ENCODE data around the gene C9.
"Not testable (repeated sequence)": the region's sequence is repeated elsewhere in the genome, so short reads cannot be mapped to it uniquely, and the experiment has no call there.

Gene C9

GRCh38 chr5:39274398-39275085, 89.8 kb downstream of the C9 start:
- peak; percentile 54 for DNase-seq (ENCODE audit: low spot score)
- in situ Hi-C loops (cut with MboI; ENCODE audit: low sequenced_read_pairs, unreplicated experiment): no loop called here
- no peak for TF ChIP-seq CTCF (IDR thresholded peaks at IDR 0.05; ENCODE audit: borderline replicate concordance, control extremely low read depth, extremely low read depth, insufficient read depth, missing control alignments)

- DNase-seq (ENCODE audit: low spot score): no peak
- in situ Hi-C loops (cut with MboI; ENCODE audit: low sequenced_read_pairs, unreplicated experiment): no loop called here
- no peak for TF ChIP-seq CTCF (IDR thresholded peaks at IDR 0.05; ENCODE audit: borderline replicate concordance, control extremely low read depth, extremely low read depth, insufficient read depth, missing control alignments)
These were observed 90.9 kb downstream of the C9 start for GRCh38 chr5:39273314-39273954.

- in situ Hi-C loops (cut with MboI; ENCODE audit: low sequenced_read_pairs, unreplicated experiment); DNase-seq (ENCODE audit: low spot score): not testable (repeated sequence)
These were observed 91.4 kb downstream of the C9 start for GRCh38 chr5:39272869-39273231.

GRCh38 chr5:39270225-39270848, 94.0 kb downstream of the C9 start:
- DNase-seq (ENCODE audit: low spot score): peak; percentile 29
- in situ Hi-C loops (cut with MboI; ENCODE audit: low sequenced_read_pairs, unreplicated experiment): no loop called here
- no peak for TF ChIP-seq CTCF (IDR thresholded peaks at IDR 0.05; ENCODE audit: borderline replicate concordance, control extremely low read depth, extremely low read depth, insufficient read depth, missing control alignments)

- in situ Hi-C loops (cut with MboI; ENCODE audit: low sequenced_read_pairs, unreplicated experiment): no loop called here
These were observed 97.1 kb downstream of the C9 start for GRCh38 chr5:39267186-39267585.

GRCh38 chr5:39266442-39266841, 97.9 kb downstream of the C9 start:
- no peak for TF ChIP-seq CTCF (IDR thresholded peaks at IDR 0.05; ENCODE audit: borderline replicate concordance, control extremely low read depth, extremely low read depth, insufficient read depth, missing control alignments)
- in situ Hi-C loops (cut with MboI; ENCODE audit: low sequenced_read_pairs, unreplicated experiment): no loop called here
- DNase-seq (ENCODE audit: low spot score): no peak

More at GRCh38 chr5:39267186-39267585, 97.1 kb downstream of the C9 start:
- no peak for TF ChIP-seq CTCF (IDR thresholded peaks at IDR 0.05; ENCODE audit: borderline replicate concordance, control extremely low read depth, extremely low read depth, insufficient read depth, missing control alignments)
- no peak for DNase-seq (ENCODE audit: low spot score)

GRCh38 chr5:39264528-39264927, 99.8 kb downstream of the C9 start:
- TF ChIP-seq CTCF (IDR thresholded peaks at IDR 0.05; ENCODE audit: borderline replicate concordance, control extremely low read depth, extremely low read depth, insufficient read depth, missing control alignments): no peak
- DNase-seq (ENCODE audit: low spot score): peak; percentile 28
- in situ Hi-C loops (cut with MboI; ENCODE audit: low sequenced_read_pairs, unreplicated experiment): no loop called here

All from GM13976 (cell line).